OCI-LY1 (cell line): ENCODE results near the gene EYS.
"Not testable (repeated sequence)": the region's sequence is repeated elsewhere in the genome, so short reads cannot be mapped to it uniquely, and the experiment has no call there.

ENCODE experiments used
- H2AFZ ChIP-seq: fragments of 200-600 bp; sonication (generic), shearing (Covaris generic); 2 replicates; pipeline ENCODE4 v1.6.0; 2014; ENCODE audit warnings: antibody characterized with exemption, mild to moderate bottlenecking, low read length
- H3F3A ChIP-seq: fragments of 200-600 bp; sonication (generic), shearing (Covaris generic); 2 replicates; pipeline ENCODE4 v1.6.0; 2014; ENCODE audit warnings: mild to moderate bottlenecking, antibody characterized with exemption, low read length, moderate library complexity; ENCODE audit not compliant: insufficient read depth
- H3K27ac ChIP-seq: fragments of 200-600 bp; sonication (generic); 2 replicates; pipeline ENCODE4 v1.5.1; 2014; ENCODE audit warnings: low read length, mixed run types, mild to moderate bottlenecking, low read depth; ENCODE audit not compliant: poor library complexity, severe bottlenecking
- H3K27me3 ChIP-seq: fragments of 200-600 bp; sonication (generic); 2 replicates; pipeline ENCODE4 v1.6.0; 2014; ENCODE audit warnings: antibody characterized with exemption, mild to moderate bottlenecking, low read length, moderate library complexity; ENCODE audit not compliant: insufficient read depth
- H3K36me3 ChIP-seq: fragments of 200-600 bp; sonication (generic); 2 replicates; pipeline ENCODE4 v1.6.1; 2014; ENCODE audit warnings: mild to moderate bottlenecking, antibody characterized with exemption, low read length, moderate library complexity, mixed read lengths; ENCODE audit not compliant: insufficient read depth
- H3K4me1 ChIP-seq: fragments of 200-600 bp; sonication (generic); 2 replicates; pipeline ENCODE4 v1.5.1; 2014; ENCODE audit warnings: mild to moderate bottlenecking, low read length, moderate library complexity; ENCODE audit not compliant: insufficient read depth, severe bottlenecking
- H3K4me2 ChIP-seq: fragments of 200-600 bp; sonication (generic), shearing (Covaris generic); 2 replicates; pipeline ENCODE4 v1.6.1; 2014; ENCODE audit warnings: low read length
- H3K4me3 ChIP-seq: fragments of 200-600 bp; sonication (generic); 2 replicates; pipeline ENCODE4 v1.5.1; 2014; ENCODE audit warnings: low read length, low read depth, mild to moderate bottlenecking, mixed read lengths; ENCODE audit not compliant: poor library complexity, severe bottlenecking
- H3K79me2 ChIP-seq: fragments of 200-600 bp; shearing (Covaris generic); 2 replicates; pipeline ENCODE4 v1.6.1; 2016; ENCODE audit warnings: mixed run types, low read length, mixed read lengths; ENCODE audit not compliant: insufficient read depth
- H3K9ac ChIP-seq: fragments of 200-600 bp; sonication (generic), shearing (Covaris generic); 2 replicates; pipeline ENCODE4 v1.6.1; 2014; ENCODE audit warnings: mild to moderate bottlenecking, low read length, mixed read lengths
- H3K9me2 ChIP-seq: fragments of 200-600 bp; sonication (generic), shearing (Covaris generic); 2 replicates; pipeline ENCODE4 v1.6.1; 2014; ENCODE audit warnings: low read depth, mild to moderate bottlenecking, low read length, mixed read lengths
- H3K9me3 ChIP-seq: fragments of 200-600 bp; shearing (Covaris generic); 2 replicates; pipeline ENCODE4 v1.6.1; 2014; ENCODE audit warnings: low read length, mixed read lengths
- H4K20me1 ChIP-seq: fragments of 200-600 bp; sonication (generic), shearing (Covaris generic); 2 replicates; pipeline ENCODE4 v1.6.0; 2016; ENCODE audit warnings: mild to moderate bottlenecking, low read length; ENCODE audit not compliant: insufficient read depth
- EZH2 ChIP-seq: fragments of 200-600 bp; sonication (generic), shearing (Covaris generic); IDR thresholded peaks from 2 replicates; pipeline ENCODE4 v1.8.0; 2017; ENCODE audit warnings: borderline replicate concordance, mixed run types, mild to moderate bottlenecking, antibody characterized with exemption, low read length, moderate library complexity, mixed read lengths
- TF ChIP-seq, protein P1 (sequence below): fragments of 200-600 bp; sonication (generic), shearing (Covaris generic); IDR thresholded peaks from 2 replicates; pipeline ENCODE4 v1.5.1; 2017; ENCODE audit warnings: mild to moderate bottlenecking, antibody characterized with exemption, low read length, moderate library complexity, mixed read lengths

The EYS gene

GRCh38 chr6:63742060-63742459 lies 1965.0 kb downstream of the EYS start:
- H2AFZ ChIP-seq = no peak overlapping the region
- TF ChIP-seq, protein P1, sequence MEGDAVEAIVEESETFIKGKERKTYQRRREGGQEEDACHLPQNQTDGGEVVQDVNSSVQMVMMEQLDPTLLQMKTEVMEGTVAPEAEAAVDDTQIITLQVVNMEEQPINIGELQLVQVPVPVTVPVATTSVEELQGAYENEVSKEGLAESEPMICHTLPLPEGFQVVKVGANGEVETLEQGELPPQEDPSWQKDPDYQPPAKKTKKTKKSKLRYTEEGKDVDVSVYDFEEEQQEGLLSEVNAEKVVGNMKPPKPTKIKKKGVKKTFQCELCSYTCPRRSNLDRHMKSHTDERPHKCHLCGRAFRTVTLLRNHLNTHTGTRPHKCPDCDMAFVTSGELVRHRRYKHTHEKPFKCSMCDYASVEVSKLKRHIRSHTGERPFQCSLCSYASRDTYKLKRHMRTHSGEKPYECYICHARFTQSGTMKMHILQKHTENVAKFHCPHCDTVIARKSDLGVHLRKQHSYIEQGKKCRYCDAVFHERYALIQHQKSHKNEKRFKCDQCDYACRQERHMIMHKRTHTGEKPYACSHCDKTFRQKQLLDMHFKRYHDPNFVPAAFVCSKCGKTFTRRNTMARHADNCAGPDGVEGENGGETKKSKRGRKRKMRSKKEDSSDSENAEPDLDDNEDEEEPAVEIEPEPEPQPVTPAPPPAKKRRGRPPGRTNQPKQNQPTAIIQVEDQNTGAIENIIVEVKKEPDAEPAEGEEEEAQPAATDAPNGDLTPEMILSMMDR = no peak
- no peak for TF ChIP-seq EZH2
- H3K4me1 ChIP-seq = no peaks in the 10 kb centered on the region
- H3K9me3 ChIP-seq = no peaks in the 10 kb centered on the region
- H3K9me2 ChIP-seq = no peaks in the 10 kb centered on the region
- H4K20me1 ChIP-seq = no peaks in the 10 kb centered on the region
- H3K27me3 ChIP-seq = no peaks in the 10 kb centered on the region
- no peak overlapping the region for H3K4me3 ChIP-seq
- H3F3A ChIP-seq = no peaks in the 10 kb centered on the region
- H3K4me2 ChIP-seq = no peak overlapping the region
- no peaks in the 10 kb centered on the region for H3K36me3 ChIP-seq
- no peak overlapping the region for H3K27ac ChIP-seq
- no peaks in the 10 kb centered on the region for H3K79me2 ChIP-seq
- H3K9ac ChIP-seq = no peak overlapping the region

DNA sequence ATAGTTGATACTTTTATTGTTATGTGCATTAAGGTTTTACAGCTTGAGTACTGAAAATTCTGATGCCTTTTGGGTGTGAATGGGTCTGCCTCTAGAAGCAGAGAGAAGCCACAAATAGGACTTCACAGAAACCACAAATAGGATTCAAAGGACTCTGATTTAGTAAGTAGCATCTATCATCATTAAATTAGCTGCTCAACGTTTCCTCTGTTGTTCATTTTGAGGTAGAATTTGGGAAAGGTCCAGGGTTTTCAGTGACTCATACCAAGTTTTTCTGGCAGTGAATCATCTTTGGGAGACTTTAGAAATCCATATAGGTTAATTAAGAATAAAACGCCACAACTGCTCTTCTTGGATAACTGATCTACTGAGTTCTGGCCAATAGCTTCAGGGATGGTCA lies 1966.3 kb downstream of the EYS start:
- Histone ChIP-seq H3K9ac (no peak overlapping the region), H3K4me2 (no peak overlapping the region), H3F3A (no peaks in the 10 kb centered on the region), H3K4me3 (no peak overlapping the region), H3K79me2 (no peaks in the 10 kb centered on the region), H3K36me3 (no peaks in the 10 kb centered on the region), H3K4me1 (no peaks in the 10 kb centered on the region), H4K20me1 (no peaks in the 10 kb centered on the region), H3K9me3 (no peaks in the 10 kb centered on the region), H3K27me3 (no peaks in the 10 kb centered on the region), H3K9me2 (no peaks in the 10 kb centered on the region), H2AFZ (no peak overlapping the region), H3K27ac (no peak overlapping the region)
- no peak for TF ChIP-seq EZH2
- TF ChIP-seq, protein P1 = no peak

DNA sequence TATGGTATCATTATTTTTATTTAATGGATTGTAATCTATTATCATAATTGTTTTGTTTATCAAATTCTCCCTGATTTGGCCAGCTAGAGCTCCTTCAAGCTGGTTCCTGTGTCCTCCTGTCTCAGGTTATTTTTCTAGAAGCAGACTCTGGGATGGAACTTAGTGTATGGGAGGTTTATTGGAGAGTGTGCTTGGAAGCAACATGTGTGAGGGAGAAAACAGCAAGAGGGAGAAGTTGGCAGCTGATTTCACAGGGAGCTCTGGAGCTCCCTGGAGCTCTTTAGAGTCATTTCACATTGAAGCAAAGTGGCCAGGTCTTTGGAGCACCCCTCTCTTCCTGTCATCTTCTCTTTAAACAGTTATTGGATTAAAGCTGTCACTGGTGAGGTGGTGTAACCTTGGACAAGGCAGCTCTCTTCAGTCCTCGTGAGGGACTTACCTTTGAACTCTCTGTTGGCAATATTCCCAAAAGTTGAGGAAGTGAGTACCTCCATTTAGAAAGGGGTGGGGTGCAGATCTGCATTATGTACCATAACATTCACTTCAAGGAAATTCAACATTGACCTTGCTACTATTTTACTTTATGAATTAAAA lies 1967.8 kb downstream of the EYS start:
- Histone ChIP-seq H4K20me1 (no peaks in the 10 kb centered on the region), H3K4me1 (no peaks in the 10 kb centered on the region)

GRCh38 chr6:63738190-63738589 lies 1968.8 kb downstream of the EYS start:
- H3K9ac ChIP-seq, H3K27ac ChIP-seq, H3K79me2 ChIP-seq, H3K9me3 ChIP-seq, H3K4me2 ChIP-seq, H3K4me1 ChIP-seq, H3K9me2 ChIP-seq, H3K27me3 ChIP-seq, H3K36me3 ChIP-seq, H3K4me3 ChIP-seq, H4K20me1 ChIP-seq, H3F3A ChIP-seq, H2AFZ ChIP-seq: not testable (repeated sequence)

More for the DNA sequence above, 1967.8 kb downstream of the EYS start:
- Histone ChIP-seq H3K4me3 (no peak overlapping the region), H3K9ac (no peak overlapping the region), H3K36me3 (no peaks in the 10 kb centered on the region), H3K9me2 (no peaks in the 10 kb centered on the region), H3K9me3 (no peaks in the 10 kb centered on the region), H3K27me3 (no peaks in the 10 kb centered on the region), H3K4me2 (no peak overlapping the region), H3F3A (no peaks in the 10 kb centered on the region), H3K27ac (no peak overlapping the region), H2AFZ (no peak overlapping the region), H3K79me2 (no peaks in the 10 kb centered on the region)
- TF ChIP-seq EZH2 = no peak
- TF ChIP-seq, protein P1 = no peak
